CD1c-positive myeloid dendritic cell (primary cell): Measurements from ENCODE around the gene B4GALT2.

Experiments
- DNase-seq: peaks from one replicate; pipeline ENCODE4 v3.0.0-alpha.2; 2016; ENCODE audit errors: extremely low spot score

B4GALT2 gene

DNA sequence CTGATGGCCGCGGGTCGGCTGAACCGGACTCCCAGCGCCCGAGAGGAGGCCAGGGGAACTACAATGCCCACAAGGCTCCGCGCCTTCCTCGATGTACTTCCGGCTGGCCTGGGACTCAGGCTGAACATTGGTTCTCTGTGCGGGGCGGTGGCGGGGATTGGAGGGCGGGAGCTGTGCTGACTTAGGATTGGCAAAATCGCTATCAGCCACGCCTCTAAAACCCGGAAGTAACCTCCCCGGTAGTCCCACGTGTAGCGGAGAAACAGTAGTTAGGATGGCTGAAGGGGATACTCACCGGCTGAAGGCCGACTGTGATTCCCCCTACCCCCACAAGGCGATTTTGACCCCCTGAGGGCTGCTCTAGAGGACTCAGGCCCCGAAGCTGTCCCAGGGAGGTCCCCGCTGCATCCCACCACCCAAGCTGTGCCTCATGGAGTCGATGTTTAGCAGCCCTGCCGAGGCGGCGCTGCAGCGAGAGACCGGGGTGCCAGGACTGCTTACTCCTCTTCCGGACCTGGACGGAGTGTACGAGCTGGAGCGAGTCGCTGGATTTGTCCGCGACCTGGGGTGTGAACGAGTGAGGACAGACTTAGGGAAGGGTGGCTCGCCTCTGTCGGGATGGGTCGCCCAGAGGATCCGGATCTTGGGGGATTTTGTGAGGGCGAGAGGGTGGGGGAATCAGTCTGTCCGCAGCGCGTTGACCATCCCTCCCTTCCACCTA, 9.1 kb upstream of the B4GALT2 start, which contains the start of gene DPH2:
TSS of gene DPH2 (plus strand) at position 265 of the 721 bp plus-strand sequence. CDS start at position 431, 166 bp downstream.
- peak; percentile 98 for DNase-seq

DNA sequence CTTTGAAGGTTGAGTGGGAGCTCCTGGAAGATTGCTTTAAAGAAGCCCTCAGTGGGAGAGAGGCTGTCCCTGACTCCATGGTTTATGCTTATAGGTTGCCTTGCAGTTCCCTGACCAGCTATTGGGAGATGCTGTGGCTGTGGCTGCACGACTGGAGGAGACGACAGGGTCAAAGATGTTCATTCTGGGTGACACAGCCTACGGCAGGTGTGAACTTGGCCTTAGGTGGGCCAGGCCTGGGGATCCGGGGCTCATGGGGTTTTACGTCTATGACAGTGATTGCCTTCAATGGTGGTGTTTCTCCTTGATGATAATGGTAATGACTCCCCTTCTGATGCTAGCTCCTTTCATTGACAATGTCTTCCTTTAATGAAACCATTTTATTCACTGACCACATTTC, 8.5 kb upstream of the B4GALT2 start:
- DNase-seq = no peak

- DNase-seq = no peak
These were observed 8.1 kb upstream of the B4GALT2 start for GRCh38 chr1:43970911-43971310.

- DNase-seq = no peak
These were observed 7.6 kb upstream of the B4GALT2 start for GRCh38 chr1:43971336-43971980.

- peak; percentile 15 for DNase-seq
These were observed 5.0 kb upstream of the B4GALT2 start for GRCh38 chr1:43973981-43974442.

DNA sequence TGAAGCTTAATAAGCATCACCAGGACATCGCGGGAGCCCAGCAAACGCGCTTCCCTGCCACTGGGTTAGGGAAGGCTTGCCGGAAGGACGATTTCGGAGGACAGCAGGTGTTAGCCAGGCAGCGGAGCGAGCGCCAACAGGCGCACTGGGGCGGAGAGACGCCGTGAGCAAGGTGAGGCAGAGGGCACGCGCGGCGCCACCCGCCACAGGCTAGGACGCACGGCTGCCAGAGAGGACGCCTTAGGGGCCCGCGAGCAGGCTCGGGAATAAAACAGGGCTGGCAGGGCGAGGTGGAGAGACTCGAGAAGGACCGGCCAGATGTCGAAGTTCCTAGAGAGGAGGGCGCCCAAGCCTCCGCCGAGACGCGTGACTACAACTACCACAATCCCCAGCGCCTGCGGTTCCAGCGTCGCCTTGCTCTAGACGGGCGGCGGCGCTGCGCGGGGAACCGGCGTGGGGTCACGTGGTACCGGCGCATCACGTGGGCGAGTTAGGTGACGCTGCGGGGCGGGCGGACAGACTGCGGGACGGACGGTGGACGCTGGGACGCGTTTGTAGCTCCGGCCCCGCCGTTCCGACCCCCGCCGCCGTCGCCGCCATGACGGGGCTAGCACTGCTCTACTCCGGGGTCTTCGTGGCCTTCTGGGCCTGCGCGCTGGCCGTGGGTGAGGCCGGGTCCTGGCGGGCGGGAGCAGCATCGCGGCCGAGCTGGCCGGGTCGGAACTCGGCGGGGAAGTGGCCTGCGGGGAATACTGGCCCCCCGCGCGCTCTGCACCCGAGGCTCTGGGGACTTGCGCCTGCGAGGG, 4.4 kb upstream of the B4GALT2 start, which contains the start of gene ATP6V0B:
TSS of gene ATP6V0B (plus strand) at position 518 of the 806 bp plus-strand sequence. CDS start at position 599, 81 bp downstream.
- peak; percentile 98 for DNase-seq

DNA sequence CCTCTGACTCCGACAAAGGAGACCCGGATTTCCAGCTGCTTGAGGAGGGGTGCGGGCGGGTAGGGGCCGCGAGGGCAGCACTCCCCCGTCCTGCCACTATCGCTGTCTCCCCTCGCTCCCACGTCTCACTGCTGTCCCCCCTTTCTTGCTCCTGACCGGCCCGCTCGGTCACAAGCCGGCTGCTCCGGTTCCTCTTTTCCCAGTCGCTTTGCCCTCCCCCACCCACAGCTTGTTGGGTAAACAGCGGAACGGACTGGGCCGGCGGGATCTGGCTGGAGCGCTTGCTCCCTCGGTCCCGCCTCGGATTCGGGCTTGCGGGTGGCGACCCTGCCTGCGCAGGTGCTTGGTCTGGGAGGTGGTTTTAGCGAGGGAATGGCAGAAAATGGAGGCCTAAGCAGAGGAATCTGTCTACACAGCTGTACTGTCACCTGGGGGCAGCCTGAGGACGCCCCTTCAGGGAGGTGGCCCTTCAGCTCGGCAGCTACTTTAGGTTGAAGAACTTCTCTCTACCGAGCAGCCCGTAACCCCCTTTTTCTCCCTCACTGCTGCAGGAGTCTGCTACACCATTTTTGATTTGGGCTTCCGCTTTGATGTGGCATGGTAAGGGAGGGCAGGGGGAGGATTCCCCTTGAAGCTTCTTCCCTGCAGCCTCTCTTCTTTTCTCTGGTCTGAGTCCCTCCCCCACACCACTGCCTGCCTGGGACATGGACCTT, 3.6 kb upstream of the B4GALT2 start:
- DNase-seq = peak; percentile 90

GRCh38 chr1:43976045-43976444, 3.0 kb upstream of the B4GALT2 start:
- no peak for DNase-seq

DNA sequence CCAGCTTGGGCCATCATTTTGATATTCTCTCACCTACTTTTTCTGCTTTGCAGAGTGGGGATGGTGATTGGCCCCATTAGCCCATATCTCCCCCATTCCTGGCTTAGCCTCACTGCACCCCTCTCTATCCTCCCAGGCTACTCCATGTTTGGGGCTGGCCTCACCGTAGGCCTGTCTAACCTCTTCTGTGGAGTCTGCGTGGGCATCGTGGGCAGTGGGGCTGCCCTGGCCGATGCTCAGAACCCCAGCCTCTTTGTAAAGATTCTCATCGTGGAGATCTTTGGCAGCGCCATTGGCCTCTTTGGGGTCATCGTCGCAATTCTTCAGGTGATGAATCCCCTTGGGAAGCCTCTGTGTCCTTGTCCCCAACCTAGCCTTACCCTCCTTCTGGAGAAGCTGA, 2.1 kb upstream of the B4GALT2 start:
- no peak for DNase-seq

DNA sequence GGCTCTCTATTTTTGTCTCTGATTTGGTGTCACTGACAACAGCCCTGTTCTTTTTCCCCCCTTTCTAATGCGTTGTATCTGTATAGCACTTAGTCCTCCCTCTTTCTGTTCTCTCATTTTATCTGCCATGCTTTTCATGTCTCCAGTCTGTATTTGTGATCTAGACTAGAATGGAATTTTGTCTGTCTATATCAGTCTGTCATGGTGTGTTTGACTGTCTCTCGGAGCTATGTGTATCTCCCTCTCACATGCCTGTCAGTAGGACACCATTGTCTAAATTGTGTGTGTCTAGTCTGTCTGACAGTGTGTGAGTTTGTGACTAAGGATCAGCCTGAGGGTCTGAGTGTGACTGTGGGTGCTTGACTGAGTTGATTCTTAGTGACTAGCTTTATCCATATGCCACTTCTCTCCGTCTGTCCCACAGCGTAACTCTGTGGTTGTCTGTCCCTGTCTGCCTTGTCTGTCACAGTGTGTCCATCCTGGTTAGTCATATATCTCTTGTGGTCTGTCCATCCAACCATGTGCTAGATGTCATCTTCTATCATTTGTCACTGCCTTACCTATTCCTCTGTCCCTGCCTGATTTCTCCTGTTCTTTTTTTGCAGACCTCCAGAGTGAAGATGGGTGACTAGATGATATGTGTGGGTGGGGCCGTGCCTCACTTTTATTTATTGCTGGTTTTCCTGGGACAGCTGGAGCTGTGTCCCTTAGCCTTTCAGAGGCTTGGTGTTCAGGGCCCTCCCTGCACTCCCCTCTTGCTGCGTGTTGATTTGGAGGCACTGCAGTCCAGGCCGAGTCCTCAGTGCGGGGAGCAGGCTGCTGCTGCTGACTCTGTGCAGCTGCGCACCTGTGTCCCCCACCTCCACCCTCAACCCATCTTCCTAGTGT, 1.4 kb upstream of the B4GALT2 start:
- DNase-seq = no peak

DNA sequence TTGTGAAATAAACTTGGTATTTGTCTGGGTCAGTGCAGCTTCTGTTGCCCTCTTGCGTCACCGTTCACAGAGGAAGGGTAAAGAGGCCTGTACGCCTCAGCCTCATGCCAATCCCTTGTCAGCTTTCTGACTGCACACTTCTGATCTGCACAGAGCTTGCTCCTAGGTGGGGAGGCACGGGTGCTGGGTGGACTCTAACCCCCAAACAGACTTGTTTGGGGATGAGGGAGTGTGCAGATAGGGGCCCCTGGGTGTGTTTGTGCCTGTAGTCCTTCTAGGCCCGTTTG, 803 bp upstream of the B4GALT2 start:
- no peak for DNase-seq

GRCh38 chr1:43979261-43979527, 184 bp downstream of the B4GALT2 start:
- DNase-seq = no peak

DNA sequence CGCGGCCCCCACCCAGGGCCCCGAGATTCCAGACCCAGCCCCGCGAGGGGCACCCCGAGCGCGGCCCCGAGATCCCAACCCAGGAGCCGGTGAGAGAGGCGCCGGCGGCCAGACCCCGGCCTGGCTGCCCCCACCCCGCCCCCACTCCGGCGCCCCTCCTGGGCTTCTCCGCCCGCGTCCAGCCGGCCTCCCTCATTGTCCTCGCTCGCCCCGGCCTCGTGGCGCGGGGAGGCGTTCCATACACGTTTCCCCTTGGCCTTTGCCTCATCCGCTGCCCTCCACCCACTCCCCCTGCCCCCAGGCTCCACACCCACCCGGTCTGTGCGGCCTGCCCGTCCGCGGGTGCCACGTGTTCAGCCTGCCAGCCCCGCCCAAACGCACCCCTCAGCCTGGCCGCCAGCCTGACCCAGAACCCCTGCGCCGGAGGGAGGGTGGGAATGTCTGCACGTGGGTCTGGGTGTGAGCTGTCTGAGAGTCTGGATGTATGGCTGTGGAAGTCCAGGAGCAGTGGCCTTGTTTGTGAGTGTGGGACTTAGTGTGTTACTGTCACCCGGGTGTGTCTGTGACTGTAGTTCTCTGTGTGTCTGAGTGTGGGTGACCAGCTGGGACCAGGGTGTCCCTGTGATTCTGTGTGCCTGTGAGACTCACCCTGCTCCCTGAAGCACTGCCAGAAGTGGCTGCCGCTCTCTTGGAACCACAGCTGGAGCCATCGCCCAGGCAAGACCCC, 681 bp downstream of the B4GALT2 start:
- peak; percentile 48 for DNase-seq

GRCh38 chr1:43980255-43981134, 1.5 kb downstream of the B4GALT2 start:
- DNase-seq = no peak

- no peak for DNase-seq
These were observed 2.1 kb downstream of the B4GALT2 start for GRCh38 chr1:43981135-43981491.

- no peak for DNase-seq
These were observed 2.6 kb downstream of the B4GALT2 start for GRCh38 chr1:43981636-43982035.

- no peak for DNase-seq
These were observed 3.2 kb downstream of the B4GALT2 start for GRCh38 chr1:43982241-43982640.

DNA sequence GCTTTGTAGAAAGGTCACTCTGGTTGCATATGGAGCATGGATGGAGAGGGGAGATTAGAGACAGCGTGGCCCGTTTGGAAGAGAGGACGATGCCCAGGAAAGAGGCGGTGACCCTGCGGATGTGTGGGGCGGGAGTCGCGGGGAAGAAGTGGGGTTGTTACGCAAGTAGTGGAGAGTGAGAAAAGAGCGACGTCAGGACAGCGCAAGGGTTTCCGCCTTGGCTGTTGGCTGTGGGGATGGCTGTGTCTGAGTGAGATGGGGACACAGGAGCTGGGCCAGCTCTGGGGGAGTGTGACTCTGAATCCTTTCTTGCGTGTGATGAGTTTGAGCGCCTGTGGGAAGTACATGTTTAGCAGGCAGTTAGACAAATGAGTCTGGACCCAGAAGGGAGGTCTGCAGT, 3.8 kb downstream of the B4GALT2 start:
- DNase-seq = peak; percentile 33

- no peak for DNase-seq
These were observed 4.4 kb downstream of the B4GALT2 start for GRCh38 chr1:43983253-43983899.
